Measurements from ENCODE around the gene F12.
"Not testable (repeated sequence)": the region's sequence is repeated elsewhere in the genome, so short reads cannot be mapped to it uniquely, and the experiment has no call there.

F12 gene

DNA sequence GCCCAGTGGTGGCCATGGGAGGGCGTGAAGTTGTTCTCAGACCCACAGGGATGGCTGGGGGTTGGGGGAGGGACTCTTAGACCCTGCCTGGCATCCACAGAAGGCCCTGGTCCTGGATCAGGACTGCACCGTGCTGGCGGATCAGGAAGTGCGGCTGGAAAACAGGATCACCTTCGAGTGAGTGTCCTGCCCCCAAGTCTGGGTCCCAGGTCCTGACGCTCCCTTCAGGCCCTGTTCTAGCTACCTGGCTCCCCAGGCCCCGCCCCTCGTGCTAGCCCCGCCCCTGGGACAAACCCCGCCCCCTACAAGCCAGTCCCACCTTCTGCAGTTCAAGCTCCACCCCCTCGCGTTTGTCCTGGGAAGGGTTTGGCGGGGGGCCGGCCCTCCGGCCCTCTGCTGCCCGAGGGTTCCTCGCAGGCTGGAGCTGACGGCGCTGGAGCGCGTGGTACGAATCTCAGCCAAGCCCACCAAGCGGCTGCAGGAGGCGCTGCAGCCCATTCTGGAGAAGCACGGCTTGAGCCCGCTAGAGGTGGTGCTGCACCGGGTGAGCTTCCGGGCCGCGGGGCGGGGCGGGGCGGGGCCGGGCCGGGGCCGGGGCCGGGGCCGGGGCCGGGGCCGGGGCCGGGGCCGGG lies 38.8 kb downstream of the F12 start:
- DNase-seq (ENCODE audit: low spot score) = peak; percentile 73

DNA sequence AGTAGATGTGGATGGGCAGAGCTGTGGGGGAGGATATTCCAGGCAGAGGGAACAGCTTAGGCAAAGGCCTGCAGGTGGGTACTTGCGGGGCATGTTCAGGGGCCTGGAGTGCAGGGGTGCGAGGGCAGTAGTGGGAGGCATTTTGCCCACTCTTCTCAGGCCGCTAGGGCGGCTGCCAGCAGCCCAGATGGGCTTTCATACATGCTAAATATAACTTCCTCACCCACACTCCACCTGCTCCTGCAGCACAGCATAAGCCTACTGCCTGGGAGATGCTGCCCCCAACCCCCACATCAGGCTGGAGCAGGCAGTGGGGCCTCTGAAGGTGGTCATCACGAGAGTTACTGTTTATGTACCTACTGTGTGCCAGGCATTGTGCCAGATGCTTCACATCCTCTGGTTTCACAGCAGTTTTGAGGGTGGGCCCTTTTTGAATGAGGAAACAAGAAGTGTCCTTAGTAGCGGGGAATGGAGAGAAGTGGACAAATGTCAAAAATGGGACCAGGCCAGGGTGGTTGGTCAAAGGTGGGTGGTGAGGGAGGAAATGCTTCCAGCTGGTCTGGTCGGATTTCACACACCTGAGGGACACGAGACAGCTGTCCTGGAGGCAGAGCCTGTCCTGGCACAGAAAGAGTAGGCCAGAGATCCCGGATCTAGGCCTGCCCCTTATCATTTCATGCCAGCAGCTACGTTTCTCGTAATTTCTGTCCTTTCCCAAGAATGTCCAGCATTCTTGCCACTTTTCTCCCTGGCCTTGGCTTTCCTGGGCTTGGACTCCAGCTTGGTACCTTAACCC lies 39.5 kb downstream of the F12 start:
- no peak for DNase-seq (ENCODE audit: low spot score)

- no peak for DNase-seq (ENCODE audit: low spot score)
These were observed 40.3 kb downstream of the F12 start for GRCh38 chr5:177368869-177369644.

GRCh38 chr5:177367981-177368868 lies 41.1 kb downstream of the F12 start:
- DNase-seq (ENCODE audit: low spot score) = no peak

DNA sequence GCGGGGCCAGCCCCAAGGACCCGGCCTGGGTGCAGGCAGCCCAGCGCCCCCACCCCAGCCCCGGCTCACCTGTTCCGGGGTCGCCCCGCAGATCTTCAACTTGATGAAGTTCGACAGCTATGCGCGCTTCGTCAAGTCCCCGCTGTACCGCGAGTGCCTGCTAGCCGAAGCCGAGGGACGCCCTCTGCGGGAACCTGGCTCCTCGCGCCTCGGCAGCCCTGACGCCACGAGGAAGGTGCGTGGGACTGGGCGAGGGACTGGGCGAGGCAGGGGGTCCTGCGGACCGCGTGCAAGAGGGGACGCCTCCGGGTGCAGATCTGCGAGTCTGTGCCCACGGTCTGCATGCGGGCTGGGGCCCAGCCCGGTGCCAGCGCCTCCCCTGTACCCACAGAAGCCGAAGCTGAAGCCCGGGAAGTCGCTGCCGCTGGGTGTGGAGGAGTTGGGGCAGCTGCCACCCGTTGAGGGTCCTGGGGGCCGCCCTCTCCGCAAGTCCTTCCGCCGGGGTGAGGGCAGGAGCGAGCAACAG lies 42.0 kb downstream of the F12 start:
- DNase-seq (ENCODE audit: low spot score) = no peak

DNA sequence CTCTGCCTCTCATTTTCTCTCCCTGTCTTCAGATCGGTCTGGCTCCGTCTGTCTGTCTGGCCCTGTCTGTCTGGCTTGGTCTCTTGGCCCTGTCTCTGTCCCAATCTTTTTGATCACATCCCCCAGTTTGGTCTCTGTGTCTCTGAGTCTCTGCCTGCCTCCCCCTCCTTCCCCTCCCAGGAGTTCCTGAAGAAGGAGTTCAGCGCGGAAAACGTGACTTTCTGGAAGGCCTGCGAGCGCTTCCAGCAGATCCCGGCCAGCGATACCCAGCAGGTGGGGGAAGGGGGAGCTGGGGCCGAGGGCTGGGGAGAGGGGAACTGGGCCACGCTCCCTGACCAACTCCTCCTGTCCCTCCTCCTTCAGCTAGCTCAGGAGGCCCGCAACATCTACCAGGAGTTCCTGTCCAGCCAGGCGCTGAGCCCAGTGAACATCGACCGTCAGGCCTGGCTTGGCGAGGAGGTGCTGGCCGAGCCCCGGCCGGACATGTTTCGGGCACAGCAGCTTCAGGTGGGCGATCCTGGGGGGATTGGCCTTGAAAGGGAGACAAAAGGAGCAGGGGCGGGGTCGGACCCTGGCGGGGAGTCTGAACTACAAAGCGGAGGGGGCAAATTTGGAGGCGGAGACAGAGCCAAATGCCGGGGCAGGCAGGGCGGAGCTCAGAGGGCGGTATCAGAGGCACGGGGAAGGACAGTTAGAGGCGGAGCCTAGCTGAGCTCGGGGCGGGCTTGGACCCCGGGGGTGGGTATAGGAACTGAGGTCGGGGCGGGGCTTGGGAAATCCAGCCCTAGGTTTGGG lies 42.6 kb downstream of the F12 start:
- peak; percentile 93 for DNase-seq (ENCODE audit: low spot score)

GRCh38 chr5:177365845-177366527 lies 43.4 kb downstream of the F12 start:
- DNase-seq (ENCODE audit: low spot score) = no peak

DNA sequence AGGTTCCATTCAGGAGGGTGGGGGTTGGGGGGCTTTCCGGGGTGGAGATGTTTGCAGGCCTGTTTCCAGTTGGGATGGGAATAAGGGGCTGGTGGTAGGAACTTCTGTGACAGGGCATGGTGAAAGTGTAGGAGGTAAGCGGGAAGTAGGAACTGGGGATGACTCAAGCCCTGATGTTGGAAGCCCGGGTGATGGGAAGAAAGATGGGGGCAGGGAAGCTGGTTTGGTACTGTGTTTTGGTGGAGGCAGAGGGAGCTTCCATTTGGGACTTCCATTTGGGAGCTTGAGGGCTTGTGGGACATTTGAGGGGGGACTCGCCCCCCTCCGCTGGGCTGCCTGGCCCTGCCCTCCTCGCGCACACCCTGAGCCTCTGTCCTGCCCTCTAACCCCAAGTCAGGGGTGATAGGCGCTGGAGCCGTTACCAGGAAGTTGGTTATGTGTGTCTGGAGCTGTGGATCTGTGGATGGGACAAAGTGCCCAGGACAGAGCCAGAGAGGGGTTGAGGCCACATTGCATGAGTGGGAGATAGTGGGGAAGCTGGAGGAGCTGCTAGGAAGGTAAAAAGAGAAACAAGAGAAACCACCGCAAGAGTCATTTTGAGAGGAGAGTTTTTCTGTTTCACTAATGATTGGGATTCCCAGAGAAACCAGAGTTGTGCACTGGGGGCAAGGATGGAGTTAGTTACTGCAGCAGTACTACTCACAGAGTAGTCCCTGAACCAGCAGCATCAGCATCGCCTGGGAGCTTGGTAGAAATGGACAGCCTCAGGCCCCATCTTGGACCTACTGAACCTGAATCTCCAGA lies 45.0 kb downstream of the F12 start:
- DNase-seq (ENCODE audit: low spot score) = no peak

- DNase-seq (ENCODE audit: low spot score) = no peak
These were observed 45.8 kb downstream of the F12 start for GRCh38 chr5:177363565-177363964.

DNA sequence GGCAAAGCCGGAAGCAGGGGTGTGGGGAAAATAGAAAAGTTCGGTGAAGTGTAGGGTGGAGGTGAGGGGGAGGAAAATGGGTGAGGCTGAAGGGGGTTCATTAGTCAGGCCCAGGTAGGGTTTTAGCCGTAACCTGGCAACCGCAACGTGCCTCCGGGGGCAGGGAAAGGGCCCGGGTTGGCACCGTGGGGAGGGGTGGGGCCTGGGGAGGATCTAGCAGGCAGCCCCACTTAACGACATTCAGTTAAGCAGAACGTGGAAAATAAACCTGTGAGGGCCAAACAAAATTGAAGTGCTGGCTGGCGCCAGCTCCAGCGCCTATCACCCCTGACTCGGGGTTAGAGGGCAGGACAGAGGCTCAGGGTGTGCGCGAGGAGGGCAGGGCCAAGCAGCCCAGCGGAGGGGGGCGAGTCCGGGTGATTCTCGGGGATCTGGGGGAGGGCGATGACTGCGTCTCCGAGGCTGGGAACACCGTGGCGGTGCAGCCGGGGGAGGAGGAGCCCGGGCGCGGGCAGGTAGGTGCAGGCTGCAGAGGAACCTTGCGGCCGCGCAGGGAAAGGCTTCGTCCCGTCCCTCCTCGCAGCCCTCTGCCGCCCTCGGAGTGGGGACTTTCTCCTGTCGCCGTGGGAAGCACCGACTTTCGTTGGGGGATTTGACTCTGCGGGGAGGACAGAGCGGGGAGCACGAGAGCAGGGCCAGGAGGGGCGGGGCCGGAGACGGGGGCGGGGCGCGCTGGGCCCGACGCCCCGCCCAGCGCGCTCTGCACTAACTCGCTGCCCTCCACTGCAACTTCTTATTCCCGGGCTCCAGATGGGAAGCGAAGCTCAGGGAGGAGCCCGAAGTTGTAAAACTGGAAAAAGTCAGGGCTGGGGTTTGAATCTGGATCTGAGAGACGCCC lies 46.5 kb downstream of the F12 start:
- peak; percentile 51 for DNase-seq (ENCODE audit: low spot score)

DNA sequence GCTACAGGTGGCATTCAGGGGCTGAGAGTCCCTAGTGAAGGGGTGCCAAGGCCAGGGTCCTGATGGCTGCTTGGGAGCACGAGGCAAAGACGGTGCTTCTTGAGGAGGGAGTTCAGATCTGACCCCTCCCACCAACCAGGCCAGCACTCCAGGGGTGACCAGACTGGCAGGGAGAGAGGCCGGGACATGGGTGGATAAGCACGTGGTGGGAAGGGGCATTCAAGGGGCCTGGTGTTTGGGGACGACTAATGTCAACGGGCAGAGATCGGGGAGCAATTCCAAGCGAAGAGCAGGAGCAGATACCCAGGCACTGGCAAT lies 47.1 kb downstream of the F12 start:
- DNase-seq (ENCODE audit: low spot score) = no peak

DNA sequence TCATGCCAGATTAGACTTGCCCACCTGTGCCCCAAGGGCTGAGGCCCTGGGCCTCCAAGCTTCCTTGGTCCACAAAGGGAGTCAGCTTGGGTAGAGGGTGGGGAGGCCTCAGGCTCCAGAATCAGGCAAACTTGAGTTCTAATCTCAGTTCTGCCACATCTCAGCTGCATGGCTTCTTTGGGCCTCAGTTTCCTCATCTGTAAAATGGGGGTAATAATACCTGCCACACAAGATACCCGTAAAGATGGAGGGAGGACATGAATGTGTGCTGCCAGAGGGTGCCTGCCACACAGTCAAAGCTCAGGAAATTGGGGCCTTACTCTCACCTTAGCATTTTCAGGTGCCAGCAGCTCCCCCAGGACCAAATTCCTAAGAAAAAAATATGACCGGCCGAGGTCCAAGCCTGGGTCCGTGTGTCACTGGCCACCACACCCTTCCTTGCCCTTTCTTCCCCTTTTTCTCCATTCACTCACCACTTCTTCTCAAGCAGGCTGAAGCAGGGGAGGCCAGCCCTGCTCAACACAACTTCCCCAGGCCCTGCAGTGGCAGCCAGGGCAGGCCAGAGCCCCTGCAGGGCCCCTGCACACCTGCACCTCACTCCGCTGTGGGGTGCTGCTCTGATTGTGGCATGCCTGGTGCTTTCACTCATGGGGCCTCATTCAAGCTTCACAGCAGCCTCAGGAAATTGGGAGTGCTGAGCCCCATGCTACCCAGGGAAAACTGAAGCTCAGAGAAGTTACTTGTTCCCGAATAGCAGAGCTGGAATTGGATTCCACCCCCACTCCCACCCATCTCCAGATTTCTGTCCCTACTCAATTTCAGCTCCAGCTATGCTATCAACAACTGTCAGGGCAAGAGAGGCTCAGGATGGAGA lies 47.7 kb downstream of the F12 start:
- DNase-seq (ENCODE audit: low spot score) = no peak

GRCh38 chr5:177360740-177361139 lies 48.6 kb downstream of the F12 start:
- not testable (repeated sequence) for DNase-seq (ENCODE audit: low spot score)

DNA sequence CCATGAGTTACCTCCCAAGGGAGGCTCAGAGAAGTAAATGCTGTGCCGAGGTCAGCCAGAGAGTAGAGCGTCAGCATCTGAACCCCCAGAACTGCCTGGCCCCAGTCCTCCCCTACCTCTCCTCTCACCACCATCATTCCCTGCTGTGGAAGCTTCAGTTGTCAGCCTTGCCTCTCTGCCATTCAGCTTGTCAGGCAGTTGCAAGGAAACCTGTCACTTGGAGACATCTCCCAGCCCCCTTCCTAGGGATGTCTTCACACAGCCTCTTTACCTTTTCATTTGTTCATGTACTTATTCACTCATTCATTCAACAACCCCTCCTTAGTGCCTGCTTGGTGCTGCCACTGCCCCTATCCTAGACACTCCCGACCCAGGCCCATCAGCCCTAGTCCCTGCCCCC lies 49.5 kb downstream of the F12 start:
- no peak for DNase-seq (ENCODE audit: low spot score)

DNA sequence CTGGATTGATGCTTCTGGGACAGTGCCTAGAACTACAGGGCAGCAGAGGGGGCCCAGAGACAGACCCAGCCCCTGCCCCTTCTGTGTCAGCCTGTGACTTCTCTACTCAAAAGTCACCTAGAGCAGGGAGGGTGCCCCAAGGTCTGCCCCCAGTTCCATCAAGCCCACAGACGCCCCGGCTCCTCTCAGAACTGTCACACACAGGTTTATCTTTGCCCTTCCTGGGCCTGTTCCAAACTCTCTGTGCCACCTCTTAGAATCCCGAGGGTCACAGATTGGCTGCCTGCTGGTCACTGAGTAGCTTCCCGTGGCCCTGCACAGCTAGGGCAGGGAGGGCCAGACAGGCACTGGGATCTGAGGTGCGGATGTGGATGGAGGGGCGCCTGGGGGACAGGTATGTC lies 49.9 kb downstream of the F12 start:
- no peak for DNase-seq (ENCODE audit: low spot score)

DNA sequence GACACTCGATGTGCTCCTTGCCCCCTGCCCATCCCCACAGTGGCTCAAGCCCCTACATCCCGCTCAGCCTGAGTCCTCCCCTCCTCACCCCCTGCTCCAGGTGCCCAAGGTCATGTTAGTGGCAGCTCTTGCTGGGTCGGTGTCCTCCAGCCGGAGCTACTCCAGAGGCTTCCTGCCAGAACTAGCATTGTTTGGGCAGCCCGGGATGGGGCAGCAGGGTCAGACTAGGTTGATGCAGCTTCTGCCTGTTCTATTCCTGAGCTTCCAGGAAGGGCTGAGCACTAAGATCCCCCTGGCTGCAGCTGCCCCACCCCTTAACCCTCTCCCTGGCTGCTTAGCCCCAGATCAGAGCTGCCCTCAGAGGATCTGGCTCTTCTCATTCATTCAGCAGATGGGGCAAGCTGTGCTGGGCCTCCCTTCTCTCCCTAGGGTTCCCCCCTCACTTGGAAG lies 51.0 kb downstream of the F12 start:
- DNase-seq (ENCODE audit: low spot score) = no peak
